ENCODE data around the gene TMPRSS3.

The TMPRSS3 gene

DNA sequence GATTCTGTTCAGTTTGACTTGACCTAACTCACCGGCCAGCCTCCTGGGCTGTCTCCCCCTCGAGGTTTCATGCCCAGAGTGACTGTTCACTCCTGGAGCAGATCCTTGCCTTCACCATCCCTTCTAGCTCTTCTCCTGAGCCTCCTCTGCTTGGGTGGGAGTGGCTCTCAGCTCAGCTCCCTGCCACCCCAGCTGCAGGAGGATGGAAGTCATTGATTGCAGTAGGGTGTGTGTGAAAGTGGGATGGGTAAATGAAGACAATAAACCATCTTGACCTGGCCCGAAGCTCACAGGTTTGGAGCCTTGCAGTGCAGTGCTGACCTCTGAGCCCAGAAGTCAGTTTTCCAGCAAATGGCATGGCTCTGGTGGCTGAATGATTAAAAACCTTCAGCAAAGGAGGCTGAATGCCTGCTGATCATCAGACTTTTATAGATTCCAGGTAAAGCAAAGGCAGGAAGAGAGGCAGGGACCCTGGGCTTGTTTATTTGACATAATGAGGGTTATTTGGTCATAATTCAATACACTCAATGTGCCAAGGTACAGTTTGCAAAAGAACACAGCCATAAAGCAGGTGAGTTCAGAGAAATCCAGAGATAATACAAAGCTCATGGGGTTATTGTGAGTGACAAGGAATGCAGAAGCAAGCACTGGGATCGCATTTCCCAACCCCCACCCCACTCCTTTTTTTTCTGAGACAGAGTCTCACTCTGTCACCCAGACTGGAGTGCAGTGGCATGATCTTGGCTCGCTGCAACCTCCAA is 63.1 kb downstream of the TMPRSS3 start:
- DNase-seq (ENCODE audit: low read depth in 2 of 2) = no peak

DNA sequence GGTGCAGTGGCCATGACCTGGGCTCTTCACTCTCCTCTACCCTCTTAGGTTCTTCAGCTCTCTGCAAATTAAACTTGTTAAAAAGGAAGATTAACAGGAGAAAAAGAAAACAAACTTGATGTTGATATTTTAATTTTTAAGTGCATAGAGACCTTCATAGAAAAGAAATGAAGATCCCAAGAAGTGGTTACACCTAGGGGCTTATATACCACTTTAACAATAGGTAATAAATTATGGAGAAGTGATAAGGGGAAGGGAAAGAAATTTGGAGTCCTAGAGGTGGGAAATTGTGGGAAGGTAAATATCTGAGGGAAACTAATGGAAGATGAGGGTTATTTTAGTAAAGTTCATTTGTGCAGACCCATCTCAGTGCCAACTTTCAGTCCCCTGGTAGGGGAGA is 64.2 kb downstream of the TMPRSS3 start:
- no peak for DNase-seq (ENCODE audit: low read depth in 2 of 2)

- DNase-seq (ENCODE audit: low read depth in 2 of 2) = no peak
Observed at GRCh38 chr21:42330380-42331371, 65.2 kb downstream of the TMPRSS3 start.

GRCh38 chr21:42324896-42325295 is 71.0 kb downstream of the TMPRSS3 start:
- no peak for DNase-seq (ENCODE audit: low read depth in 2 of 2)
